Activated CD4-positive, alpha-beta T cell treated with anti-CD3 and anti-CD28 coated beads, Interleukin-2, amount 50 U/mL, for 4 hours (primary cell): Measurements from ENCODE around the gene SLC10A6.
"Not testable (repeated sequence)": the region's sequence is repeated elsewhere in the genome, so short reads cannot be mapped to it uniquely, and the experiment has no call there.

Source experiments
- DNase-seq, 2 experiments: peaks; one replicate each; pipeline ENCODE4 v3.0.0-alpha.2; 2020

SLC10A6 gene, protein sequence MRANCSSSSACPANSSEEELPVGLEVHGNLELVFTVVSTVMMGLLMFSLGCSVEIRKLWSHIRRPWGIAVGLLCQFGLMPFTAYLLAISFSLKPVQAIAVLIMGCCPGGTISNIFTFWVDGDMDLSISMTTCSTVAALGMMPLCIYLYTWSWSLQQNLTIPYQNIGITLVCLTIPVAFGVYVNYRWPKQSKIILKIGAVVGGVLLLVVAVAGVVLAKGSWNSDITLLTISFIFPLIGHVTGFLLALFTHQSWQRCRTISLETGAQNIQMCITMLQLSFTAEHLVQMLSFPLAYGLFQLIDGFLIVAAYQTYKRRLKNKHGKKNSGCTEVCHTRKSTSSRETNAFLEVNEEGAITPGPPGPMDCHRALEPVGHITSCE

DNA sequence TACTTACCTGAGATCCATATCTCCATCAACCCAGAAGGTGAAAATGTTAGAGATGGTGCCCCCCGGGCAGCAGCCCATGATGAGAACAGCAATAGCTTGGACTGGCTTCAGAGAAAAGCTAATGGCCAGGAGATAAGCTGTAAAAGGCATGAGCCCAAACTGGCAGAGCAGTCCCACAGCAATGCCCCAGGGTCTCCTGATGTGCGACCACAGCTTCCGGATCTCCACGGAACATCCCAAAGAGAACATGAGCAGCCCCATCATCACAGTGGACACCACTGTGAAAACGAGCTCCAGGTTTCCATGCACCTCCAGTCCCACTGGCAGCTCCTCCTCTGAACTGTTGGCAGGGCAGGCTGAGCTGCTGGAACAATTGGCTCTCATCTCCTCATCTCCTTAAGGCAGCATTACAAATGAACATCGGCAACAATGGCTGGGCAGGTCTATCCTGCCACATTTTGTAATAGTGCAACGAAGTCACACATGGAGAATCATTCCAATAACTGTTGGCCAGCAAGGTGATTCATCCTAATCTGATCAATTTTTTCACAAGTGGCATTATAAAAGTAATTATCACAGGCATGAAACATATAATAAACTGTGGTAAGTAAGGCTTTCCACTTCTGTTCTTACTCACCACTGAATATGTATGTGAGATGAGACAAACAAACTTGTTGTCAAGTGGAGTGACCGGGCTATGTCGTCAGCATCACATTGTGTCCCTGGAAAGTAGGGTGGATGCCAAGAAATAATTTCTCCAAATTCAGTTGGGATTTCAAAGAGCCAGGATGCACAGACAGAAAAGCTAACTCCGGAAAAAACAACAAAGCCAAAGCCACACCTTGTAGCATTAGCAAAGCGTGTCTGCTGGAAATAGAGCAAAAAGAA lies at the start of gene SLC10A6:
Gene SLC10A6, minus strand, starts transcription at position 653 of the 888 bp plus-strand sequence. Its CDS starts 269 bp downstream, at position 384.
- no peak for DNase-seq

DNA sequence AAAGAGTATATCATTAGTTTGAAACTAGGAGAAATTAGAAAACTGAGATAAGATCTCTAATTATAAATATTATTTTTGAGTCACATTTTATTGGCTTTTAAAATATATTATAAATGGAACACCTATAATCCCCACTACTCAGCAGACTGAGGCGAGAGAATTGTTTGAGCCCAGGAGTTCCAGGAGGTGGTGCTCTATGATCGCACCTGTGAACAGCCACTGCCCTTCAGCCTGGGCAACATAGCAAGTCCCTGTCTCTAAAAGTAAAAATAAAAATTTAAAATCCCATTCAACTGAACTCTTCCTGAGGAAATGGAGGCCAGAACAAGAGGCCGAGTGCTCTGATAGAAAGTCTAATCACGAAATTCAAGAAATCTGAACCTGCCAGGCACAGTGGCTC lies 49.4 kb upstream of the SLC10A6 start:
- DNase-seq = no peak

DNA sequence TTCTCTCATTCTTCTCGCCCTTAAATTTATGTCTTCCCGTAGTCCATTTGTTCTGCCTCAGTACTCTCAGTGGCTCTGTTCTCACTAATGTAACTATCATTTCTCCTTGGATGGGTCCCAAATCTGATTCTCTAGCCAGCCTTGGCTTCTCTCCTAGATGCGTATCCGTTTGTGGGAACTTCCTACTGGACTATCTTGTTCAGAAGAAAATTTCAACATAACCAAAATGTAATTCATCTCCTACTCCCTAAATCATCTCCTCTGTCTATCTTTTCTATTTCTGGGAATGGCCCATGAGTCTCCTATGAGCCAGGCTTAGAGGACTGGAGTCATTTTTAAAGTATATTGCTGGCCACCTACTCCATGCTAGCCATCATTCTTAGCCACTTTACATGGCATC lies 47.4 kb upstream of the SLC10A6 start:
- DNase-seq = no peak

DNA sequence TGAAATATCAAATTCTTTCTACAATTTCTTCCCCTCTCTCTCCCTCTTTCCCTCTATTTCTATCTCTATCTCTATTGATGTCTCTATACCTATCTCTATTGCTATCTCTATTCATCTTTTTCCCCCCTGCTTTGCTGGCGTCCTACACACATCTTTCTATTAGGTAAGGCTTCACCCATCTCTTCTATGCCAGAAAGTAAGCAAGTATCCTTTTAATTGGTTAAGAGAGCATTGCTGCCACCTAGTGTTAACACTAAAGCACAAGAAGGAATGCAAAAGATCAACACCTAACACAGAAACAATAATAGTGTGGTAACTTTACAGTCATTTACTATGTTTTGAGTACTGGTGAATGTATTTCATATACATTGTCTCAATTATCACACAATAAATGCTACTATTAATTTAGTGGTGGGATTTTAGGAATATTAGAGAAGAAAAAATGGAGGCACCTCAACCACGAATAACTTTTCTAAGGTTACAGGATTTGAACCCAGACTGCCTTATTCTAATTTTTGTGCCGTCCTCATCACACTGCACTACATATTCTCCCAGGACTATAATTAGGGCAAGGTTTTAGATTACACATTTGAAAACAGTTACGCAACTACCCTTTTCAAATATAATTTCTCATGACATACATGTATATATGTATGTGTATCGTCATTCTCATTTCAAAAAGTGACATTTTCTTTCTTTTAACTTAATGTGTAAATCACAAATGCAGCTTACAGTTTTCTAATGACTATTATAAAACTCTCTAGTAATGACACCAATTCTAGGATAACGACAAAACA lies 46.7 kb upstream of the SLC10A6 start:
- no peak for DNase-seq

DNA sequence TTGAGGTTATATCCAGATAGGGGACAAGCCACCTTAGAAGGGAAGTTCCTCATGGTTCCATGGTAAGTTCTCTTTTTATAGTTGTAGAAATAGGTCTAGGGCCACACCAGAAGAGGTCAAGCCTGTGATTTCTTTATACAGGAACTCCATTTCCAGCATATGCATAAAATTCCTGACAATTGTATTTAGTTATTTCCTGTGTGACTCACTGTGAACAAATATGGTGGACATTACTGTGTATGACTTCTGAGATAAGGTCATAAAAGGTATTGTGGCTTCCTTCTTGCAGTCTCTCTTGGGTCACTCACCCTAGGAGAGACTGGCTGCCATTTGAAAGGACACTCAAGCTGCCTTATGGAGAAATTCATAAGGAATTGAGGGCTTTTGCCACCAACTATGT lies 45.3 kb upstream of the SLC10A6 start:
- no peak for DNase-seq

DNA sequence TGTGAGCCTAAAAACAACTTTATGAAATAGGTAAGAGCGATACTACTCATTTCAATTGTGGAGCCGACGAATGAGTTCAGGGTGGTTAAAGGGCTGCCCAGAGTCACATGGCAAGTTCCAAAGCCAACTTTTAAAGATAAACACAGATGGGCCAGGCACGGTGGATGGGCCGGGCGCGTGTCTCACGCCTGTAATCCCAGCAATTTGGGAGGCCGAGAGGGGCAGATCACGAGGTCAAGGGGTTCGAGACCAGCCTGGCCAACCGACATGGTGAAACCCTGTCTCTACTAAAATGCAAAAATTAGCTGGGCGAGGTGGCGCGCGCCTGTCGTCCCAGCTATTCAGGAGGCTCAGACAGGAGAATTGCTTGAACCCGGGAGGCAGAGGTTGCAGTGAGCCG lies 44.0 kb upstream of the SLC10A6 start:
- DNase-seq = no peak

DNA sequence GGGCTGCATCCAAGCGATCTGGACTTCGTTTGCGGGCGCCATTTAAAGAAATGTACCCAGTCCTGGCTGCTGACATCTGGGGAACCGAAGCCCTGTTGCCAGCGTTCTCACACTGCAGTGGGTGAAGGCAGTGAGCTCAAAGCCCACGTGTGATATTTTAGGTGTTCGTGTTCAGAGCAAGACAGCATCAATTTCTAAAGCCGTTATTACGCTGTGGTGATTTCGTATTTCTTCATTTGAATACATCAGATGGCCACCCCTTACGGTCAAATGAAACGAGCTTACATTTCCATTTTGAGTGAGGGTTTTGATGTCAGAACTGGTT lies 43.4 kb upstream of the SLC10A6 start:
- DNase-seq = no peak

DNA sequence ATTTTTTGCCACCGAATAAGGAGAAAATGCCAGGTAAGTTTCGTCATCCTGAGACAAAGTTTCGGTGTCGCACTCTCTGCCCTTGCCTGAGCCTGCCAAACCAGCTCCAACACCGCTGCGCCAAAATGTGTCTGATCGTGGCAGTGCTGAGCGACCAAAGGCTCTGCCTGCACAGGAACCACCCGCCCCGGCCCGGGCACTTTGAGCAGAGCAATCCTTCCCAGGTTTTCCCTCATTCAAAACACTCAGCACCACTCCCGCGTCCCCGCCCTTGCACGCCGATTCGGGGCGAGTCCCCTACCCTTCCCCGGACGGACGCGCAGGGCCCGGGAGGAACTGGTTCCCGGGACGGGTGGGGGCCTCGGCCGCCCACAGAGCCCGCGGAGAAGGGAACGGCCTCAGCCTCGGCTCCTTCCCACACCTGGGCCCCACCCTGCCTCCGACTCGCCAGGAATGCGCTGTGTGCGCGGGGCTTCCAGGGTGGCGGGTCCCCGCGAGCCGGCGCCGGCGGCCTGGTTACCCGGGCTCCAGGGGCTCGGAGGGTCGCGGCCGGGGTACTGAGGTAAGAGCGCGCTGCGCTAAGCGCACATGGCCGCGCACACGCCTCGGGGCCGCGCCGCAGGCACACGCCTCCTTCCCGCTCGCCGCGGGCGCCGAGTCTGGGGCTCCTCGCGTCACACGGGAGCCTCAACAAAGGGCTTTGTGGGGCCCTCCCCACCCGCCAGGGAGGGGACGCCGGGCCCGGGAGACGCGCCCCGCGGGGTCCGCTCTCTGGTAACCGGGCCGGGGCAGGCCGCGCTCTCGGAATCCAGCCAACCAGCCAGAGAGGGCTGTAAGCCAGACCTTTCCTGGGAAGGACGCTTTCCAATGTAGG lies 42.8 kb upstream of the SLC10A6 start, which contains the start of gene C4orf36:
Gene C4orf36, minus strand, starts transcription at position 661 of the 874 bp plus-strand sequence. CDS start 902 bp downstream, outside the sequence.
- DNase-seq = no peak

DNA sequence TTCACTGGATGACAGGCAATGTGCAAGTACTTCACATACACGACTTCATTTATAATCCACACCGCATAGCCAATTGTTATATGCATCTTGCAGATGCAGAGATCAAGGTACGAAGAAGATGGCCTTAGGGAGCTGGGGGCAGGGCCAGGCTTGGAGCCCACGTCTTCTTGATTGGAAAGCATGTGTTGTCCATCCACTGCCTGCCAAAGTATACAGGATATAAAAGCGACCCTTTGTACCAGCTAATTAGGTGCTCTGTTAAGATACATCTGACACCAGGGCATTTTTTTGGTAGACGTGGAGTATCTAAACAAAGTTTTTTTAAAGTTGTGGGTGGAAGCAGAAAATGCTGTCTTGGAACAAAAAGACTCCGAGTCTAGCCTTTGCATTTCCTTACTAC lies 41.6 kb upstream of the SLC10A6 start:
- no peak for DNase-seq

DNA sequence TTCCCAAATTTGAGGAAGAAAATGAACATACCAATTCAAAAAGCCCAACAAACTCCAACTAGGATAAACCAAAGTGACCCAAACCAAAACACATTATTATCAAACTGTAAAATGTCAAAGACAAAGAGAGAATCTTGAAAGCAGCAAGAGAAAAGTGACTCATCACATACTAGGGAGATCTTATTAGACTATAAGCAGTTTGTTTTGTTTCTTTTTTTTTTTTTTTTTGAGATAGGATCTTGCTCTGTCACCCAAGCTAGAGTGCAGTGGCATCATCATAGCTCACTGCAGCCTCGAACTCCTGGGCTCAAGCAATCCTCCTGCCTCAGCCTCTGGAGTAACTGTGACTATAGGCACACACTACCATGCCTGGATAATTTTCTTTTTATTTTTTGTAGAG lies 30.5 kb upstream of the SLC10A6 start:
- no peak for DNase-seq

DNA sequence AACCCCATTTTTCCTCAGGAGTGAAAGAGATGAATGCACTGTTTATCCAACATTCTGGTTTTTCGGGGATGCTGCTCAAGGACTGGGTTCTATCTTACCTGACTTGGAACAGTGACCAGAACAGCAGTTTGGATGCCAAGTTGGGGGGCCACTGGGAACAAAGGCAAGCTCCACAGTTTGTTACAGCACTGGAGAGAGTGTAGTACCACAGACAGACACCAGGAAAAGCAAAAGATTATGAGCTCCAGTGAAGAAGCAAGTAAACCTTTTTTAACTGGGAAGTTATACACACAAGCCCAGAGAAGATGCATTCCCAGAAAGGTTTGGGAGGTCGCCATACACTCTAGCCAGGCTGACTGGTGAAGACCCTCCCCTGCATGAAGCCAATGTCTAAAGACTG lies 29.5 kb upstream of the SLC10A6 start:
- DNase-seq = no peak

DNA sequence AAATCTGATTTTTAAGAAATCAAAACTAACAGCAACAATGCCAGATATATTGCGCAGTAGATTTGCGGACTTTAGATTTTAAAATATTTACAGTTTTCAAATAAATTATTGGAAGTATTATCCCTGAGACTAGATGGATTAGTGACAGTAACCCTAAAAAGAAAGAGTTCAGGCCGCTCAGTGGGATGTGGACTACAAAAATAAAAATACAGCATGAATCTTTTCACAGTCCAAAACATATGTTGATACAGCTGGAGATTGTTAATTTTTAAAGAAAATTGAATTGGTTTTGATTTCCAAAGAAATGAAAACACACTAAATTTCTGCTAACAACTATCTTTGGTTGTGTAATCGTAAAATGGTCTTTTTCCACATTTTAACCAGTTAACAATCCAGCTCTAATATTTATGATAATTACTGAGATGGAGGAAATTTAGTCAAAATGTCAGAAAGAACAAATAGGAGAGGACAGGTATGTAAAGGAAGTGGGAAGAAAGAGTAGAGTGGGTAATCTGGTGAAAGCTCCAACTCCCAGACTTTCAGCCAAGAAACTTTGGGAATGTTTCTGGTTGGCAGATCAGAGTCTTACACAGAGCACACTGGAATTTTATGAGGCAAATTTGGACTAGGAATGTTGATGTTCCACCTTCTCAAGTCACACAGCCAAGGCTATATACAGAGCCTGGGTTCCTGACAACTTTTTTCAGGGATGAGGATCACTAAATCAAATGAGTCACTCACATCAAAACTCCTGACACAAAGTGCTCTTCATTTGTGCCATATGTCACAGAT lies 27.9 kb upstream of the SLC10A6 start:
- DNase-seq = no peak

DNA sequence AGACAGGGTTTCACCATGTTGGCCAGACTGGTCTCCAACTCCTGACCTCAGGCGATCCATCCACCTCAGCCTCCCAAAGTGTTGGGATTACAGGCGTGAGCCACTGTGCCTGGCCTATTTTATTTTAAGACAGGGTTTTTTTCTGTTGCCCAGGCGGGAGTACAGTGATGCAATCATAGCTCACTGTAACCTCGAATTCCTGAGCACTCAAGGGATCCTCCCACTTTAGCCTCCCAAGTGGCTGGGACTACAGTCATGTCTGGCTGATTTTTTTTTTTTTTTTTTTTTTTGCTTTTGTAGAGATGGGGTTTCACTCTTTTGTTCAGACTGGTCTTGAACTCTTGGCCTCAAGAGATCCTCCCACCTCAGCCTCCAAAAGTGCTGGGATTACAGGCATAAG lies 26.3 kb upstream of the SLC10A6 start:
- DNase-seq = not testable (repeated sequence)

DNA sequence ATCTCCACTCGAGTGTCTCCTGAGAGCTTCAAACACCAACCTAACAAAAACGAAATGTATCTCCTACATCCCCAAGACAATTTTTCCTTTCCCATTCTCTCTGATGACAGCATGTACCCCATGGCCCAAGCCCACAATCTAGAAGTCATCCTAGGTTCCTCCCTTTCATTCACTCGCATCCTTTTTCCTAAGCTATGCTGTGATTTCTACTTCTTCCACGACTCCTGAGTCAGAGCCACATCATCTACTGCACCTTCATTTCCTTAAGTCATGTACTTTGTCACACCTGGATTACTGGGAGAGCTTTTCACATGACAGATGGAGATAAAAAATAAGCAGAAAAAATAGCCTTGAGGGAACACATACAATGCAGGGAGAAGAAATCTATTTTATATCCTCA lies 23.0 kb upstream of the SLC10A6 start:
- DNase-seq = no peak

DNA sequence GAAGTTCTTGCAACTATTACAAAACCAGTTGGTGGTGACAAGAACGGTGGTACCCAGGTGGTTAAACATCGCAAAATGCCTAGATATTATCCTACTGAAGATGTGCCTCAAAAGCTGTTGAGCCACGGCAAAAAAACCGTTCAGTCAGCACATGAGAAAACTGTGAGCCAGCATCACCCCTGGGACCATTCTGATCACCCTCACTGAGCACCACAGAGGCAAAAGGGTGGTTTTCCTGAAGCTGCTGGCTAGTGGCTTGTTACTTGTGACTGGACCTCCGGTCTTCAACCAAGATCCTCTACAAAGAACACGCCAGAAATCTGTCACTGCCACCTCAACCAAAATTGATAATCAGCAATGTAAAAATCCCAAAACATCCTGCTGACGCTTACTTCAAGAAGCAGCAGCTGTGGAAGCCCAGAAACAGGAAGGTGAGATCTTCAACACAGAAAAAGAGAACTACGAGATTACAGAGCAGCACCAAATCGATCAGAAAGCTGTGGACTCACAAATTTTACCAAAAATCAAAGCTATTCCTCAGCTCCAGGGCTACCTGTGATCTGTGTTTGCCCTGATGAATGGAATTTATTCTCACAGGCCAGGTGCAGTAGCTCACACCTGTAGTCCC lies 21.4 kb upstream of the SLC10A6 start:
- DNase-seq = no peak

DNA sequence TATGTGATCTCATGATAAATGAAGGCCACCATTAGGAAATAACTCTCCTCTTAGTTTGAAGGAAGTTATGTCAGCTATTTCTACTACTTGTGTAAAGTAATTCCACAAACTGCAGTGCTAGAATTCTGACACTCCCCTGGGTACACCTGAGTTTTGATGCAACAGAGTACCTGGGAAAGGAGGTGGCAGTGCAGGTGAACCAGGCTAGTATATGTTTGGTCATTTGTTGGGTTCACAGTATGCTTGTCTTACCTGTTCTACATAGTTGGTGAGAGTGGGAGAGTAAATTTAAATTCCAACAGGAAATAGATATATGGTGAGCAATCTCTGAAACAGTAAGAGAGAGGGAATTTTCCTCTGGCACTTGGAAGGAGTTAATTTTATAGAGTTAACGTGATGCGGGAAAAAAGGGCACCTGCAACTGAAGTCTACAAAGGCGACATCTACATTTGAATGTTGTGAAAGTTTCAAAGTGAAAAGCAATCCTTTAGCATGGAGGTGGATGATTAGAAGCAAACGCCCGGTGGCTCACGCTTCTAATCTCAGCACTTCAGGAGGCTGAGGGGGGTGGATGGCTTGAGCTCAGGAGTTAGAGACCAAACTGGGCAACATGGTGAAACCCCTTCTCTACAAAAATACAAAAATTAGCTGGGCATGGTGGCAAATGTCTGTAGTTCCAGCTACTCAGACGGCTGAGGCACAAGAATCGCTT lies 8.3 kb upstream of the SLC10A6 start:
- no peak for DNase-seq

DNA sequence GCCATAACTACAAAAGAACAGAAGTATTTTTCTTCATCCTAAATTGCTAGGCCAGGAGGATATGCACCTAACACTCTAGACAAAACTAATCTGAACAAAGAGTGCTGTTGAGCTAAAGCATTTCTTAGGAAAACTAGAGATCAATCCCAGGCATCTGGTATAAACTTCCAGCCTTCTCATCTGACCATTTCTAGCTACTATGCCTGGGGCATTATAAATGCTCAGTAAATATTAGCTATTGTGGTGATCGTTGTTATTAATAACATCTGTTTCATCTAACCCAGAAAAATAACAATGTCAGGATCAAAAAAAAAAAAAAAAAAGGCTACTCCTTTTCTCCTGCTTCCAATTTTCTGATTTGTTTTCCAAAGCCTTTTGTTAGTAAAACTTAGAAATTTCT lies 7.7 kb upstream of the SLC10A6 start:
- no peak for DNase-seq

DNA sequence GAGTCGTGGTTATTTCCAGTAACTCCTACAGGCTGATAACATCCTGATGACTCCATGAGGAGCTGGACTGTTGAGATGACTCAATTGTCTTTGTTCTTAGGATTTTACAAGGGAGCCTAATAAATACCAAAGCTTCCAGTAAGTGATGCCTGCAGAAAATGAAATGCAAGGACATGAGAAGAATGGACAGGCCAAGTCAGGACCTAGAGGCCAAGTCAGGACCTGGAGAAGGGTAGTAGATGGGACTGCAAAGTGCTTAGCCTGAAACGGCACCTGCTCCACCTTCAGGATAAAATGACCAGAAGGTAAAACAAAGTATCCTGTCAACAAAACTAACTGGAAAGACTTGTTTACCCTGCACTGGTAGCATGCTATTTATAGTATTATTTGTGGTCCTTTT lies 6.4 kb upstream of the SLC10A6 start:
- no peak for DNase-seq

DNA sequence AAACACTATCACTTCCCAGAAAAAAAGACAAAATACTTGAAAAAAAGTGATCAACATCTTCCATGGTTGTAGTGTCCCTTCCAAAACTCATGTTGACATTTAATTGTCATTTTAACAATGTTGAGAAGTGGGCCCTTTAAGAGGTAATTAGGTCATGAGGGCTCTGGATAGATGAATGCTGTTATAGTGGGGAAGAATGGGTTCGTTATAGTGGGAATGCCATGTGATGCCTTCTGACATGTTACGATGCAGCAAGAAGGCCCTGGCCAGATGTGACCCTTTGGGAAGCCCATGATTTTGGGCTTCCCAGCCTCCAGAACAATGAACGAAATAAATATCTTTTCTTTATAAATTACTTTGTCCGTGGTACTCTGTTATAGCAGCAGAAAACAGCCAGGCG lies 4.0 kb upstream of the SLC10A6 start:
- no peak for DNase-seq

DNA sequence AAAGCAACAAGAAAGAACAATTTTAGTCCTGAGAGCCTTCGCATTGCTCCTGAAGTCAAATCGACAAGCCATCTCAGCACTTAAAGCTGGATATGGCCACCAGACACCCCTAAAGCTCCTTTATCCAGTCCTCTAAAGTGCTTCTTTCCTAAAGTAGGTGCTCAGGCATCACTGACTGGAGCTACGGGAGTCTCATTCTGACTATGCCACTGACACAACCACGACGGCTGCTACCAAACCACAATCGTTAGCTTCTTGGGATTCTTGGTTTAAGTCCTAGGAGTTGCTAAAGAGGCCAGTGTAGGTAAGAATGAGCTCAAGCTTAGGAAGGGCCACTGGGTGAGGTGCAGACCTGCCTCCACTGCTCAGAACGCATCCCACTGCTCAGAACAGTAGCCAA lies 1.0 kb downstream of the SLC10A6 start:
- DNase-seq = no peak
